ENCODE data around the gene DDX51. TPM values are rescaled to one million over a fixed set of nuclear protein-coding genes. Genes with fewer than 3 reads are reported as not detected.

DDX51 gene
- total RNA-seq, 1 donor from 2014 or later: 10.2 TPM

DNA sequence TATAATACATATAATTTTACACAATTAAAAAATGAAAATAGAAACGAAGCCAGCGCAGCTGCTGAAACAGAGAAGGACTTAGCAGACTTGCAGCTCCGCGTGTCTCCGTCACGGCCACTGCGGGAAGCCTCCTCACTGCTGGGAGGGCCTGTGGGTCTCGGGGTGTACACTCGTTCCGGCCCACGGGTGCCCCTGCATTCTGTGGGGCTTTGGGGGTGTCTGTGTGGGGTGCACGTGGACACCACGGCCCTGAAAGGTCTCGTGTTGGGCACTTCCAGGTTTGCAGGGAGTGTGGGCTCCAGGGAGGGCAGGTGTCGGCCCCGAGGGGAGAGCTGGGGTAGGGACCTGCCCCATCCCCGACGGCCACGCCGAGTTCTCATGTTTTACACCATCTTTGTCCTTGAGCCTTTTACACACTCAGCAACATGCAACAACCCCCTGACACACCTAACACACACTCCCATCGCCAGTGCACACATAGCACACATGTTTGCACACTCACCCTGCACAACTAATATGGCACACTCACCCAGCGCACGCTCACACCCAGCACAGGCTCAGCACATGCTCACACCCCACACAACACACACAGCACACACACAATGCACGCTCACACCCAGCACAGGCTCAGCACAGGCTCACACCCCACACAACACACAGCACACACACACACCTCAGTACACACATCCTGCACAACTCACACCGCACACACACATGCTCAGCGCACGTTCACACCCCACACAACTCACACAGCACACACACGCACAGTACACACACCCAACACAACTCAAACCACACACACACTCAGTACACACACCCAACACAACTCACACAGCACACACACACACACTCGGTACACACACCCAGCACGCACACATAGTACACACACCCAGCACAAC is 36.8 kb upstream of the DDX51 start:
- peaks cover 5% of the 10 kb centered on the region for H3K9me3 ChIP-seq (ENCODE audit: insufficient read depth, low read depth, low read length)
- Mint-ChIP-seq H3K4me1 (ENCODE audit: low read depth, unreplicated experiment) (no peaks in the 10 kb centered on the region), H3K27me3 (ENCODE audit: low read depth, unreplicated experiment) (peaks cover 66% of the 10 kb centered on the region), H3K4me3 (ENCODE audit: unreplicated experiment) (no peak overlapping the region), H3K27ac (ENCODE audit: unreplicated experiment) (no peak overlapping the region), H3K36me3 (ENCODE audit: low read depth, unreplicated experiment) (no peaks in the 10 kb centered on the region), H3K9me3 (ENCODE audit: unreplicated experiment) (peaks cover 4% of the 10 kb centered on the region)
- H4K20me1 ChIP-seq (ENCODE audit: insufficient read depth, low read length): no peaks in the 10 kb centered on the region
- no peak overlapping the region for H3K4me2 ChIP-seq (ENCODE audit: low read length)
- FAIRE-seq: no peak
- no peak overlapping the region for H3K4me3 ChIP-seq (ENCODE audit: insufficient read depth, low read depth, low read length)
- H3K9ac ChIP-seq (ENCODE audit: low read length): no peak overlapping the region
- no peaks in the 10 kb centered on the region for H3K79me2 ChIP-seq (ENCODE audit: insufficient read depth, low read length)
- no peak overlapping the region for H3K27ac ChIP-seq (ENCODE audit: low read depth, low read length)
- peaks cover 22% of the 10 kb centered on the region for H3K27me3 ChIP-seq (ENCODE audit: insufficient read depth, low read length)
- no peaks in the 10 kb centered on the region for H3K36me3 ChIP-seq (ENCODE audit: insufficient read depth, low read length)
- no peak overlapping the region for H2AFZ ChIP-seq (ENCODE audit: low read depth, low read length)
- H3K4me1 ChIP-seq (ENCODE audit: insufficient read depth, low read length): no peaks in the 10 kb centered on the region
- DNase-seq (ENCODE audit: low read depth): no peak
- TF ChIP-seq, protein P1, sequence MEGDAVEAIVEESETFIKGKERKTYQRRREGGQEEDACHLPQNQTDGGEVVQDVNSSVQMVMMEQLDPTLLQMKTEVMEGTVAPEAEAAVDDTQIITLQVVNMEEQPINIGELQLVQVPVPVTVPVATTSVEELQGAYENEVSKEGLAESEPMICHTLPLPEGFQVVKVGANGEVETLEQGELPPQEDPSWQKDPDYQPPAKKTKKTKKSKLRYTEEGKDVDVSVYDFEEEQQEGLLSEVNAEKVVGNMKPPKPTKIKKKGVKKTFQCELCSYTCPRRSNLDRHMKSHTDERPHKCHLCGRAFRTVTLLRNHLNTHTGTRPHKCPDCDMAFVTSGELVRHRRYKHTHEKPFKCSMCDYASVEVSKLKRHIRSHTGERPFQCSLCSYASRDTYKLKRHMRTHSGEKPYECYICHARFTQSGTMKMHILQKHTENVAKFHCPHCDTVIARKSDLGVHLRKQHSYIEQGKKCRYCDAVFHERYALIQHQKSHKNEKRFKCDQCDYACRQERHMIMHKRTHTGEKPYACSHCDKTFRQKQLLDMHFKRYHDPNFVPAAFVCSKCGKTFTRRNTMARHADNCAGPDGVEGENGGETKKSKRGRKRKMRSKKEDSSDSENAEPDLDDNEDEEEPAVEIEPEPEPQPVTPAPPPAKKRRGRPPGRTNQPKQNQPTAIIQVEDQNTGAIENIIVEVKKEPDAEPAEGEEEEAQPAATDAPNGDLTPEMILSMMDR (IDR thresholded peaks at IDR 0.05; ENCODE audit: insufficient read depth, low read depth, low read length): no peak
- no peak for TF ChIP-seq EZH2 (IDR thresholded peaks at IDR 0.05; ENCODE audit: insufficient read depth, low read length)

DNA sequence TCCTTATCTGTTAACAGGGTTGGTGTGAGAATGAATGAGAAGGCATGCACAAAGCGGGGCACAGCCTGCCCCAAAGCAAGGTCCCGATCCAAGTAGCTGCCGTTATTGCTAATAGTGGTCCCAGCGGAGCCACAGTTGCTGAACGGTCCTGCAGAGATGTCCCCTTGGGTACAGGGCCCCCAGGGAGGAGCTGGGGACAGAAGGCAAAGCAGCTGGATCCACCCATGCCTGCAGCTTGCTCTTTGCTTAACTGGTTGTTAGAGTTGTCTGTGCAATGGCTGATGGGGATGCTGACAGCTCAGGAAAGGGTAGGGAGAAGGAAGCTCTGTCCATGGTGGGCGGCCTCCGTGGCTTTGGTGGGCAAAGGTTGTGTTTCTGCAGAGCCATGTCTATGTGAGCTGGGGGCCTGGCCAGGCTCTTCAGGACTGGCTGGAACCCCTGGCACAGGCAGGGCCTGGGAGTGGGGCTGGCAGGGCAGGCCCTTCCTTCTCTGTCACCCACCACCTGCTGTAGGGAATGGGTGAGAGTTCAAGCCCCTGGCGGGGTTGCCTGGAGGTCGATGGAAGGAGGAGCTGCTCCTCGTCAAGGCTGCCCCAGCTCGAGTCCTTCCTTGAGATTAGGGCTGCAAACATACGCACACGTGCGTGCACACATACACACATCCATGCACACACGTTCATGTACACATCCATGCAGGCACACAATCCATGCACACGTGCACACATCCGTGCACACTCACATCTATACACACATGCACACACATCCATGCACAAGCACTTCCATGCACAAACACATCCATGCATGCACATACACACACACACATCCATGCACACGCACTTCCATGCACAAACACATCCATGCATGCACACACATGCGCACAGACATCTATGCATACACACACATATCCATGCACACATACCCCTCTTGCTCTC is 35.6 kb upstream of the DDX51 start:
- Histone ChIP-seq H3K9me3 (ENCODE audit: insufficient read depth, low read depth, low read length) (peaks cover 5% of the 10 kb centered on the region), H3K79me2 (ENCODE audit: insufficient read depth, low read length) (no peaks in the 10 kb centered on the region), H4K20me1 (ENCODE audit: insufficient read depth, low read length) (no peaks in the 10 kb centered on the region), H3K27me3 (ENCODE audit: insufficient read depth, low read length) (peaks cover 21% of the 10 kb centered on the region), H3K4me2 (ENCODE audit: low read length) (no peak overlapping the region), H3K27ac (ENCODE audit: low read depth, low read length) (no peak overlapping the region), H3K9ac (ENCODE audit: low read length) (no peak overlapping the region), H2AFZ (ENCODE audit: low read depth, low read length) (no peak overlapping the region), H3K4me1 (ENCODE audit: insufficient read depth, low read length) (no peaks in the 10 kb centered on the region), H3K36me3 (ENCODE audit: insufficient read depth, low read length) (no peaks in the 10 kb centered on the region), H3K4me3 (ENCODE audit: insufficient read depth, low read depth, low read length) (no peak overlapping the region)
- H3K9me3 Mint-ChIP-seq (ENCODE audit: unreplicated experiment): no peaks in the 10 kb centered on the region
- peaks cover 2% of the 10 kb centered on the region for H3K4me1 Mint-ChIP-seq (ENCODE audit: low read depth, unreplicated experiment)
- H3K4me3 Mint-ChIP-seq (ENCODE audit: unreplicated experiment): no peak overlapping the region
- no peaks in the 10 kb centered on the region for H3K36me3 Mint-ChIP-seq (ENCODE audit: low read depth, unreplicated experiment)
- TF ChIP-seq EZH2 (IDR thresholded peaks at IDR 0.05; ENCODE audit: insufficient read depth, low read length): no peak
- TF ChIP-seq, protein P1 (IDR thresholded peaks at IDR 0.05; ENCODE audit: insufficient read depth, low read depth, low read length): no peak
- peaks cover 58% of the 10 kb centered on the region for H3K27me3 Mint-ChIP-seq (ENCODE audit: low read depth, unreplicated experiment)
- DNase-seq (ENCODE audit: low read depth): no peak
- FAIRE-seq: no peak
- peak overlapping the region; percentile 50 for H3K27ac Mint-ChIP-seq (ENCODE audit: unreplicated experiment)

Measured in astrocyte (in vitro differentiated cells and primary cell).